Hepatocyte (in vitro differentiated cells): Measurements from ENCODE around the gene DCP2. TPM values are rescaled to one million over a fixed set of nuclear protein-coding genes. Genes with fewer than 3 reads are reported as not detected.

Experiments
- DNase-seq: peaks from one replicate; pipeline ENCODE4 v3.0.0-alpha.2; 2016; ENCODE audit warnings: low spot score
- H2AFZ ChIP-seq: fragments of 200-600 bp; sonication (generic); 2 replicates; pipeline ENCODE4 v1.6.0; 2016; ENCODE audit warnings: antibody characterized with exemption, mild to moderate bottlenecking
- H3K27ac ChIP-seq: fragments of 200-600 bp; sonication (generic); 2 replicates; pipeline ENCODE4 v1.5.1; 2016; ENCODE audit warnings: mild to moderate bottlenecking
- H3K27me3 ChIP-seq: fragments of 200-600 bp; sonication (generic); 2 replicates; pipeline ENCODE4 v1.6.1; 2016
- H3K36me3 ChIP-seq: fragments of 200-600 bp; sonication (generic); replicated peaks from 2 replicates; pipeline ENCODE4 v1.5.1; 2016; ENCODE audit warnings: low read depth; ENCODE audit not compliant: insufficient read depth
- H3K4me1 ChIP-seq: fragments of 200-600 bp; sonication (generic); 2 replicates; pipeline ENCODE4 v1.5.1; 2016; ENCODE audit warnings: mild to moderate bottlenecking, moderate library complexity; ENCODE audit not compliant: insufficient read depth
- H3K4me2 ChIP-seq: fragments of 200-600 bp; sonication (generic); 2 replicates; pipeline ENCODE4 v1.6.0; 2016
- H3K4me3 ChIP-seq: fragments of 200-600 bp; sonication (generic); 2 replicates; pipeline ENCODE4 v1.5.1; 2016; ENCODE audit warnings: mild to moderate bottlenecking
- H3K79me2 ChIP-seq: fragments of 200-600 bp; sonication (generic); 2 replicates; pipeline ENCODE4 v1.6.0; 2017; ENCODE audit warnings: mild to moderate bottlenecking
- H3K9me2 ChIP-seq: fragments of 200-600 bp; sonication (generic); replicated peaks from 2 replicates; pipeline ENCODE4 v1.6.0; 2017; ENCODE audit warnings: mild to moderate bottlenecking; ENCODE audit not compliant: insufficient read depth
- H3K9me3 ChIP-seq: fragments of 200-600 bp; sonication (generic); 2 replicates; pipeline ENCODE4 v1.5.1; 2016; ENCODE audit warnings: low read depth, mild to moderate bottlenecking
- H4K20me1 ChIP-seq: fragments of 200-600 bp; sonication (generic); 2 replicates; pipeline ENCODE4 v1.6.0; 2016; ENCODE audit warnings: mild to moderate bottlenecking; ENCODE audit not compliant: insufficient read depth, poor library complexity, severe bottlenecking
- CTCF ChIP-seq: fragments of 200-600 bp; sonication (generic); IDR thresholded peaks from 2 replicates; pipeline ENCODE4 v1.5.1; 2016; ENCODE audit warnings: antibody characterized with exemption, mild to moderate bottlenecking; ENCODE audit not compliant: poor library complexity
- EZH2 ChIP-seq: fragments of 200-600 bp; sonication (generic); IDR thresholded peaks from 2 replicates; pipeline ENCODE4 v1.6.1; 2016; ENCODE audit warnings: antibody characterized with exemption, mild to moderate bottlenecking, borderline replicate concordance
- EZH2phosphoT487 ChIP-seq: fragments of 200-600 bp; sonication (generic); IDR thresholded peaks from one replicate; pipeline ENCODE4 v1.6.1; 2018; ENCODE audit warnings: antibody characterized with exemption, mild to moderate bottlenecking, low read depth, moderate library complexity; ENCODE audit not compliant: unreplicated experiment, severe bottlenecking
- WGBS: methylation state at CpG from one replicate; pipeline ENCODE4 v1.1.6; 2016; ENCODE audit warnings: low lambda C conversion rate; ENCODE audit errors: missing lambda C conversion rate; 5-methylcytosine and 5-hydroxymethylcytosine counted together
- polyA plus RNA-seq: library from polyadenylated mRNA; unstranded; fragments of >200 nt; fragmentation: Nextera tagmentation; extraction: Ambion mirVana; gene quantifications from 2 replicates; pipeline ENCODE4 v1.2.1, GENCODE V29; 2016
- total RNA-seq: library from RNA; depleted of rRNA; stranded (reverse); fragments of >200 nt; gene quantifications from 2 replicates; pipeline ENCODE4 v1.2.3, GENCODE V29; 2014

The DCP2 gene
- total and polyA plus RNA-seq, 2 experiments from 2014 or later: 8.8 to 41.9 TPM

- WGBS: 91% methylated on average over 8 of the region's 8 CpGs
- TF ChIP-seq EZH2phosphoT487 (no peak), CTCF (no peak), EZH2 (no peak)
These were observed 38.3 kb upstream of the DCP2 start for GRCh38 chr5:112938286-112938685.

GRCh38 chr5:112940670-112941069 lies 35.9 kb upstream of the DCP2 start:
- Histone ChIP-seq H3K9me2 (no peaks in the 10 kb centered on the region), H3K4me3 (no peak overlapping the region), H3K27ac (no peak overlapping the region), H3K4me1 (no peaks in the 10 kb centered on the region), H3K79me2 (no peaks in the 10 kb centered on the region), H3K27me3 (no peaks in the 10 kb centered on the region), H3K9me3 (no peaks in the 10 kb centered on the region), H3K4me2 (no peak overlapping the region), H4K20me1 (no peaks in the 10 kb centered on the region), H3K36me3 (no peaks in the 10 kb centered on the region), H2AFZ (no peak overlapping the region)
- no peak for TF ChIP-seq EZH2
- no peak for TF ChIP-seq EZH2phosphoT487
- TF ChIP-seq CTCF: no peak
- DNase-seq: no peak
- WGBS: 79% methylated on average over 2 of the region's 2 CpGs

More at GRCh38 chr5:112938286-112938685, 38.3 kb upstream of the DCP2 start:
- no peak for DNase-seq
- H3K4me1 ChIP-seq: no peaks in the 10 kb centered on the region
- no peaks in the 10 kb centered on the region for H3K9me3 ChIP-seq
- no peaks in the 10 kb centered on the region for H3K79me2 ChIP-seq
- H3K36me3 ChIP-seq: no peaks in the 10 kb centered on the region
- no peak overlapping the region for H3K4me2 ChIP-seq
- no peaks in the 10 kb centered on the region for H4K20me1 ChIP-seq
- H3K9me2 ChIP-seq: no peaks in the 10 kb centered on the region
- no peaks in the 10 kb centered on the region for H3K27me3 ChIP-seq
- H2AFZ ChIP-seq: no peak overlapping the region
- H3K27ac ChIP-seq: no peak overlapping the region
- no peak overlapping the region for H3K4me3 ChIP-seq

GRCh38 chr5:112948458-112948857 lies 28.1 kb upstream of the DCP2 start:
- TF ChIP-seq CTCF (no peak), EZH2phosphoT487 (no peak), EZH2 (no peak)
- no peaks in the 10 kb centered on the region for H3K4me1 ChIP-seq

GRCh38 chr5:112951124-112951702 lies 25.4 kb upstream of the DCP2 start:
- TF ChIP-seq EZH2: no peak
- TF ChIP-seq CTCF: no peak
- no peak for TF ChIP-seq EZH2phosphoT487
- no peaks in the 10 kb centered on the region for H3K79me2 ChIP-seq
- 96% methylated on average over 12 of the region's 12 CpGs for WGBS
- no peak overlapping the region for H3K4me2 ChIP-seq
- no peaks in the 10 kb centered on the region for H4K20me1 ChIP-seq
- H3K36me3 ChIP-seq: no peaks in the 10 kb centered on the region
- H3K9me2 ChIP-seq: no peaks in the 10 kb centered on the region
- H2AFZ ChIP-seq: no peak overlapping the region
- no peak overlapping the region for H3K4me3 ChIP-seq
- H3K9me3 ChIP-seq: no peaks in the 10 kb centered on the region
- H3K4me1 ChIP-seq: no peaks in the 10 kb centered on the region
- no peak for DNase-seq
- H3K27me3 ChIP-seq: no peaks in the 10 kb centered on the region
- no peak overlapping the region for H3K27ac ChIP-seq

More at GRCh38 chr5:112948458-112948857, 28.1 kb upstream of the DCP2 start:
- no peaks in the 10 kb centered on the region for H3K36me3 ChIP-seq
- no peak overlapping the region for H3K27ac ChIP-seq
- DNase-seq: no peak
- H3K27me3 ChIP-seq: no peaks in the 10 kb centered on the region
- 97% methylated on average over 1 of the region's 1 CpG for WGBS
- no peaks in the 10 kb centered on the region for H3K9me2 ChIP-seq
- no peaks in the 10 kb centered on the region for H4K20me1 ChIP-seq
- no peaks in the 10 kb centered on the region for H3K79me2 ChIP-seq
- no peaks in the 10 kb centered on the region for H3K9me3 ChIP-seq
- no peak overlapping the region for H3K4me2 ChIP-seq
- H2AFZ ChIP-seq: no peak overlapping the region
- H3K4me3 ChIP-seq: no peak overlapping the region
